ENCODE data around the gene TGM2. TPM values are rescaled to one million over a fixed set of nuclear protein-coding genes. Genes with fewer than 3 reads are reported as not detected.

Gene TGM2
- total and polyA plus RNA-seq, 2 donors (not counting 1 experiment from before 2014, with no cell fraction given), result 2.4 to 60.8 TPM

DNA sequence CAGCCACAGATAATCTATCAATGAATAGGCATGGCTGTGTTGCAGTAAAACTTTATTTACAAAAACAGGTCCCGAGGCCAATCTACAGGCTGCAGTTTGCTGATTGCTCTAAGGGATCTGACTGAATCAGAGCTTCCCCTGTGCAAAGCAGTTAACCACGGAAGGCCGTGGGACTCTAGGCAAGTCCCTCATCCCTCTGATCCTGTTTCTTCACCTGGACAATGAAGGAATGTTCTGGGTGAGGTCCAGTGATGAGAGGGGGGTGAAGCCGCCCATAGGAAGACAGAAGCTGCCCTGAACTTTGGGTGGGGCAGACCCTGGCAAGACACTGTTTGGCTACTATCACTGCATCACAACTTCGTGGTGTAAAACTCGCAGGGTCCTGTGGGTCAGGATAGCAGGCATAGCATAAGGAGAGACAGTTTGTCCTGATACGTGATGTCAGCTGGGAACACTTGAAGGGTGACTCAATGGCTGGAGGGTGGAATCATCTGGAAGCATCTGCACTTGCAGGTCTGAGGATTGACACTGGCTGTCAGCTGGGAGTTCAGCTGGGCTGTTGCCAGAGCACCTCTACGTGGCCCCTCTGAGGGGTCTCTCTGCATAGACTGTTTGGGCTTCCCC is 33.3 kb upstream of the TGM2 start:
- H4K20me1 ChIP-seq (ENCODE audit: control insufficient read depth, insufficient read depth, low read length, poor library complexity, severe bottlenecking), result no peaks in the 10 kb centered on the region
- H3K9me3 ChIP-seq (ENCODE audit: control extremely low read depth in 1 of 3, control insufficient read depth in 2 of 3, insufficient read depth in 1 of 3, low read length in 2 of 3), result peaks cover 0 to 4% (median 0%) of the 10 kb centered on the region in 3 donors
- H3K27ac ChIP-seq (ENCODE audit: low read length in 2 of 2), result no peak overlapping the region
- intact Hi-C loops (cut with micrococcal nuclease), result no loop called here
- H3K9me3 Mint-ChIP-seq (ENCODE audit: insufficient read depth), result no peaks in the 10 kb centered on the region
- H3K9ac ChIP-seq (ENCODE audit: low read length), result no peak overlapping the region
- H3K36me3 ChIP-seq (replicated peaks in 1 of 2; ENCODE audit: control extremely low read depth in 1 of 2, control insufficient read depth in 1 of 2, extremely low read depth in 1 of 2, insufficient read depth in 2 of 2, low read length in 1 of 2), result no peaks in the 10 kb centered on the region
- 93% methylated on average over 6 of the region's 8 CpGs for WGBS (ENCODE audit: insufficient coverage)
- no peak overlapping the region for H3K4me3 ChIP-seq (ENCODE audit: control extremely low read depth in 1 of 5, extremely low read depth in 1 of 5, insufficient read depth in 1 of 5, low read depth in 2 of 5, low read length in 4 of 5)
- no peak overlapping the region for H3K4me3 Mint-ChIP-seq
- DNase-seq (no peak), ATAC-seq (ENCODE audit: low read depth) (no peak)
- peaks cover 26% of the 10 kb centered on the region for H3K4me1 Mint-ChIP-seq
- no peaks in the 10 kb centered on the region for H3K79me2 ChIP-seq (ENCODE audit: control insufficient read depth, insufficient read depth, low read length)
- peak overlapping the region; percentile 15 for H3K27ac Mint-ChIP-seq
- ChIA-PET POLR2A (no interaction called here), CTCF (interaction anchor here (8.3 kb wide), 1 partner anchor 23 kb away, joined by 61 read pairs; no protein-coding TSS in a partner anchor)
- H3K27me3 Mint-ChIP-seq, result peaks cover 17% of the 10 kb centered on the region
- H2AFZ ChIP-seq (ENCODE audit: insufficient read depth, low read depth, low read length, poor library complexity, severe bottlenecking), result no peak overlapping the region
- no peak for TF ChIP-seq EZH2 (IDR thresholded peaks at IDR 0.05; ENCODE audit: borderline replicate concordance, insufficient read depth, low read depth, low read length, poor library complexity, severe bottlenecking)
- TF ChIP-seq, protein P1, sequence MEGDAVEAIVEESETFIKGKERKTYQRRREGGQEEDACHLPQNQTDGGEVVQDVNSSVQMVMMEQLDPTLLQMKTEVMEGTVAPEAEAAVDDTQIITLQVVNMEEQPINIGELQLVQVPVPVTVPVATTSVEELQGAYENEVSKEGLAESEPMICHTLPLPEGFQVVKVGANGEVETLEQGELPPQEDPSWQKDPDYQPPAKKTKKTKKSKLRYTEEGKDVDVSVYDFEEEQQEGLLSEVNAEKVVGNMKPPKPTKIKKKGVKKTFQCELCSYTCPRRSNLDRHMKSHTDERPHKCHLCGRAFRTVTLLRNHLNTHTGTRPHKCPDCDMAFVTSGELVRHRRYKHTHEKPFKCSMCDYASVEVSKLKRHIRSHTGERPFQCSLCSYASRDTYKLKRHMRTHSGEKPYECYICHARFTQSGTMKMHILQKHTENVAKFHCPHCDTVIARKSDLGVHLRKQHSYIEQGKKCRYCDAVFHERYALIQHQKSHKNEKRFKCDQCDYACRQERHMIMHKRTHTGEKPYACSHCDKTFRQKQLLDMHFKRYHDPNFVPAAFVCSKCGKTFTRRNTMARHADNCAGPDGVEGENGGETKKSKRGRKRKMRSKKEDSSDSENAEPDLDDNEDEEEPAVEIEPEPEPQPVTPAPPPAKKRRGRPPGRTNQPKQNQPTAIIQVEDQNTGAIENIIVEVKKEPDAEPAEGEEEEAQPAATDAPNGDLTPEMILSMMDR (IDR thresholded peaks at IDR 0.05), result no peak
- H3K4me1 ChIP-seq (ENCODE audit: control insufficient read depth in 2 of 2, insufficient read depth in 2 of 2, low read length in 2 of 2), result peaks cover 0 to 3% of the 10 kb centered on the region in 2 donors
- H3K4me2 ChIP-seq (replicated peaks; ENCODE audit: low read depth, low read length, poor library complexity, severe bottlenecking), result no peak overlapping the region
- H3K27me3 ChIP-seq (replicated peaks in 1 of 4; ENCODE audit: control extremely low read depth in 1 of 4, control insufficient read depth in 3 of 4, insufficient read depth in 4 of 4, low read length in 3 of 4), result peaks cover 0 to 7% (median 2%) of the 10 kb centered on the region in 4 experiments

DNA sequence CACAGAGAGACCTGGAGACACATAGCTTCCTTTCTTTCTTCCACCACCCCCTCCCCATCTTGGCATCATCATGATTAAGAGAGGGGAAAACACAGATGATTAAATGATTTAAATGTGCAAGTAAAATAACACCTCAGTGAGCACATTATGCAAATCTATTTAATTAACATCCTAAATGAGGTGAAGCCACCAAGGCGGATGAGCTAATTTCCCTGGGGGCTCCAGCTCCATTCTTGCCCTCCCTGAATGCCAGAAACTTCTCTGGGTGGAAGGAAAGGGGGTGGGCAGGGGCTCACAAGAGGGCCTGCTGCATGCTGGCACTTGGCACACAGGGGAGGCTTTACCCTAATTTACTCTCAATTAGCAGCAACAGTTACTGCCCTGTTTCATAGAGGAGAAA is 32.5 kb upstream of the TGM2 start:
- Histone ChIP-seq H2AFZ (ENCODE audit: insufficient read depth, low read depth, low read length, poor library complexity, severe bottlenecking) (no peak overlapping the region), H4K20me1 (ENCODE audit: control insufficient read depth, insufficient read depth, low read length, poor library complexity, severe bottlenecking) (no peaks in the 10 kb centered on the region), H3K4me2 (replicated peaks; ENCODE audit: low read depth, low read length, poor library complexity, severe bottlenecking) (no peak overlapping the region), H3K9me3 (ENCODE audit: control extremely low read depth in 1 of 3, control insufficient read depth in 2 of 3, insufficient read depth in 1 of 3, low read length in 2 of 3) (no peaks in the 10 kb centered on the region), H3K9ac (ENCODE audit: low read length) (no peak overlapping the region), H3K27ac (ENCODE audit: low read length in 2 of 2) (no peak overlapping the region), H3K36me3 (replicated peaks in 1 of 2; ENCODE audit: control extremely low read depth in 1 of 2, control insufficient read depth in 1 of 2, extremely low read depth in 1 of 2, insufficient read depth in 2 of 2, low read length in 1 of 2) (no peaks in the 10 kb centered on the region), H3K27me3 (replicated peaks in 1 of 4; ENCODE audit: control extremely low read depth in 1 of 4, control insufficient read depth in 3 of 4, insufficient read depth in 4 of 4, low read length in 3 of 4) (peaks cover 0 to 7% (median 2%) of the 10 kb centered on the region in 4 experiments), H3K4me3 (ENCODE audit: control extremely low read depth in 1 of 5, extremely low read depth in 1 of 5, insufficient read depth in 1 of 5, low read depth in 2 of 5, low read length in 4 of 5) (no peak overlapping the region), H3K4me1 (ENCODE audit: control insufficient read depth in 2 of 2, insufficient read depth in 2 of 2, low read length in 2 of 2) (peaks cover 0 to 3% of the 10 kb centered on the region in 2 donors), H3K79me2 (ENCODE audit: control insufficient read depth, insufficient read depth, low read length) (no peaks in the 10 kb centered on the region)
- ATAC-seq (ENCODE audit: low read depth), result no peak
- H3K27ac Mint-ChIP-seq, result no peak overlapping the region
- ChIA-PET CTCF (interaction anchor here (3.1 to 8.3 kb wide), 2 partner anchors 24 to 141 kb away, joined by 20 to 61 read pairs; no protein-coding TSS in a partner anchor), POLR2A (interaction anchor here (0.7 kb wide), 1 partner anchor 17 kb away, joined by 3 read pairs; no protein-coding TSS in a partner anchor)
- TF ChIP-seq, protein P1 (IDR thresholded peaks at IDR 0.05), result no peak
- no peak for TF ChIP-seq EZH2 (IDR thresholded peaks at IDR 0.05; ENCODE audit: borderline replicate concordance, insufficient read depth, low read depth, low read length, poor library complexity, severe bottlenecking)
- no peaks in the 10 kb centered on the region for H3K9me3 Mint-ChIP-seq (ENCODE audit: insufficient read depth)
- peaks cover 12% of the 10 kb centered on the region for H3K27me3 Mint-ChIP-seq
- H3K4me3 Mint-ChIP-seq, result peak overlapping the region; percentile 5
- no peak for DNase-seq
- intact Hi-C loops (cut with micrococcal nuclease), result no loop called here
- H3K4me1 Mint-ChIP-seq, result peaks cover 26% of the 10 kb centered on the region
- WGBS (ENCODE audit: insufficient coverage), result no CpG with 5 or more reads among the region's 1 CpG
